ENCODE measurements around the gene DHX29. TPM values are rescaled to one million over a fixed set of nuclear protein-coding genes. Genes with fewer than 3 reads are reported as not detected.
"Not testable (repeated sequence)": the region's sequence is repeated elsewhere in the genome, so short reads cannot be mapped to it uniquely, and the experiment has no call there.

Gene DHX29
- total RNA-seq, 1 donor from 2014 or later = 28.3 TPM

DNA sequence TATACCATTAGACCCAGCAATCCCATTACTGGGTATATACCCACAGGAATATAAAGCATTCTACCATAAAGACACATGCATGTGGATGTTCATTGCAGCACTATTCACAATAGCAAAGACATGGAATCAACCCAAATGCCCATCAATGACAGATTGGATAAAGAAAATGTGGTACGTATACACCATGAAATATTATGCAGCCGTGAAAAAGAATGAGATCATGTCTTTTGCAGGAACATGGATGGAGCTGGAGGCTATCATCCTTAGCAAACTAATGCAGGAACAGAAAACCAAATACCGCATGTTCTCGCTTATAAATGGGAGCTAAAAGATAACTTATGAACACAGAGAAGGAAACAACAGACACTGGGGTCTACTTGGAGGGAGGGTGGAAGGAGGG is 10.7 kb upstream of the DHX29 start:
- not testable (repeated sequence) for DNase-seq (ENCODE audit: low spot score)

DNA sequence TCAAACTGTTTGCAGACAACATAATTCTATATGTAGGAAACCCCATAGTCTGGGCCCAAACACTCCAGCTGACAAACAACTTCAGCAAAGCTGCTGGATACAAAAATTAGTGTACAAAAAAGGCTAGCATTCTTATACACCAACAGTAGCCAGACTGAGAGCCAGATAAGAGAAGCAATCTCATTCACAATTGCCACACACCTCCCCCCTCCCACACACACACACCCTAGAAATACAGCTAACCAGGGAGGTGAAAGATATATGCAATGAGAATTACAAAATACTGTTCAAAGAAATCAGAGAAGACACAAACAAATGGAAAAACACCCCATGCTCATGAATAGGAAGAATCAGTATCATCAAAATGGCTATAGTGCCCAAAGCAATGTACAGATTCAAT is 9.3 kb upstream of the DHX29 start:
- no peak for DNase-seq (ENCODE audit: low spot score)

GRCh38 chr5:55316289-55316688 is 8.8 kb upstream of the DHX29 start:
- DNase-seq (ENCODE audit: low spot score) = no peak

DNA sequence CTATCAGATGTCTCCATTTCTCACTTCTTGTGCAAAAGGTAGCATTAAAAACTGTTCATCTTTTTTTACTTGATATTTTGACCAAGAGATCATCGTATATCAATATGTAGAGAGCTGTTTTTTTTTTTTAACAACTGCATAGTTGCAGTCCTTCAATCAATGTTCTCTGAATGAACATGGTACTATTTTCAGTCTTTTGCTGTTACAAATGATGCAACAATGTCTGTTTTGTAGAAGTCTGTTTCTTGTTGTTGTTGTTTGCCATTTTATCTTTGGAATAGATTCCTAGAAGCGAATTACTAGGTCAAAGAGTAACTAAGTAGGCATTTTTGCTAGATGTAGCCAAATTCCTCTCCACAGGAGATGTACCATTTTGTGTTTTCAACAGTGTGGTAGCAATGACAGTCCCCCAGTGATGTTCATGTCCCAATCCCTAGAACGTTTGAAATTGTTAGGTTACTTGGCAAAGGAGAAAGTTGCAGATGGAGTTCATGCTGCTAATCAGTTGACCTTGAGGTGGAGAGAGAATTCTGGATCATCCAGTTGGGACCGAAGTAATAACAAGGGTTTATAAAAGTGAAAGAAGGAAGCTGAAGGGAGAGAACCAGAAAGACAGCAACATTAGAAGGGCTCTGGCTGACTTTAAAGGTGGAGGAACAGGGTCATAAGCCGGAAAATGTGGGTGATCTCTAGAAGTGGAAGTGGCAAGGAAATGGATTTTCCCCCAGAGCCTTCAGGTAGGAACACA is 6.5 kb upstream of the DHX29 start:
- DNase-seq (ENCODE audit: low spot score) = no peak

- DNase-seq (ENCODE audit: low spot score) = no peak
Measured at GRCh38 chr5:55308254-55308836, 851 bp upstream of the DHX29 start.

GRCh38 chr5:55306641-55307382 is 682 bp downstream of the DHX29 start:
- DNase-seq (ENCODE audit: low spot score) = no peak

DNA sequence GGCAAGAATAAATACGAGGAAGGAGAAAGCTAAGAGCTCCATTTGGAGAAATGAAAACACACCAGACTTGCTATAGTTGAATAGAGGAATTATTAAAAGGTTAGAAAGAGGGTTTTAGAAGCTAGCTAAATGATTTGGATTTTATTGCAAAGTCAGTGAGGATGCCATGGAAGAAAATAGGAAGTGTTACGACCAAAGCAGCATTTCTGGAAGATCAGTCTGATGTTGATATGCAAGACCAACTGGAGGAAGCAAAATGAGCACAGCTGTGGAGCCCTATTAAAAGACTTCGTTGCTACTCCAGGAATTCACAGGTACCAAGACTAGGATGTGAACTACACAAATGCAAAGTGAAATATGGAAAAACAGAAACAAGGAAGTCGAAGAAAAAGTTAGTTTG is 2.1 kb downstream of the DHX29 start:
- DNase-seq (ENCODE audit: low spot score) = no peak

GRCh38 chr5:55304584-55304983 is 2.9 kb downstream of the DHX29 start:
- DNase-seq (ENCODE audit: low spot score) = no peak

DNA sequence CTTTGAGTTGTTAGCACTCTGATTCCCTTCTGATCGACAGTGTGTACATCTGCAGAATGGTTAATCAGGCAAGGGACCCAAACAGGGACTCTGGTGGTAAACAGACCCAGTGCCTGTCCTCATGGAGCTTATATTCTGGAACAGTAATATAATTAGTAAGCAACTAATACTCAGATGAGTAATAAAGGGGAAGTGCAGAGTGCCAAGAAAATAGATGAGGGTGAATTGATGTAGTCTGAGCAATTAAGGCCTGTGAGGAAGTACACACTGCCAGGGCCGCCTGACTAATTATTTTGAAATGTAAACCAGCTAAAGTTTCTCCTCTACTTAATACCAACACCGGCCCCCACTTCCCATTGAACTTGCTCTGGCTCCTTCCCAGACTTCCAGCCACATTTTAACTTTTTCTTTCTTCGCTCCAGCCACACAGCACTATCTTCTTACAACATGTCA is 4.2 kb downstream of the DHX29 start:
- DNase-seq (ENCODE audit: low spot score) = no peak

GRCh38 chr5:55300890-55301289 is 6.6 kb downstream of the DHX29 start:
- DNase-seq (ENCODE audit: low spot score) = no peak

DNA sequence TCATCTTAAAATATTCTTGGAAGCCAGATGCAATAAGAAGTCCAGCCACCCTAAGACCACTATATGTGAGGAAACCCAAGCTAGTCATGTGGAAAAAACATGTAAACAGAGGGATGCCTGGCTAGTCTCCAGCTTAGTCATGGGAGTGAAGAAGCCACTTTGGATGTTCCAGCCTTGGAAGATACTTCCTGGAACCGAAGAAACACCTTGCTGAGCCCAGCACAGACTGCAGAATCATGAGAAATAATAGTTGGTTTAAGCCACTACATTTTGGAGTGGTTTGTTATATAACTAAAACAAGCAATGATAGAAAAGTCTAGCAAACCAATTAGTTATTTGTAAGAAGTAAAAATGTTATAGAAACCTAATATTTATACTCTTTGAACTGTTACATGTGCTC is 12.6 kb downstream of the DHX29 start:
- no peak for DNase-seq (ENCODE audit: low spot score)

DNA sequence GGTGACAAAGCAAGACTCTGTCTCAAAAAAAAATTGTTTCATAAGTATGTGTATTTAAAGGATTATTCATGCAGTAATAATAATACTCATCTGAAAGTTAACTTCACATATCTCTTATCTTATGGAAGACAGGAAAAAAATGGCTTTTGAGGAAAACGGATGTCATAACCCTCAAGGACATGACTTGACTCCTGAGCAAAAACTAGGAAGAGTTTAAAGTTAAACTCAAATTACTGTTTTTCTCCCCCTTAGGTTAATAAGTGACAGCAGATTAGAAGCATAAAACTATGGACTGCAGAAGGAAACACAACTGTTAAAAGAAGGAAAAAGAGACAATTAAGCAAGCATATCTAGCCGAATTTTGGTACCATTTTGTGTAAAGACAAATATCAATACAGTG is 16.5 kb downstream of the DHX29 start:
- DNase-seq (ENCODE audit: low spot score) = no peak

GRCh38 chr5:55289808-55290207 is 17.7 kb downstream of the DHX29 start:
- DNase-seq (ENCODE audit: low spot score) = no peak

DNA sequence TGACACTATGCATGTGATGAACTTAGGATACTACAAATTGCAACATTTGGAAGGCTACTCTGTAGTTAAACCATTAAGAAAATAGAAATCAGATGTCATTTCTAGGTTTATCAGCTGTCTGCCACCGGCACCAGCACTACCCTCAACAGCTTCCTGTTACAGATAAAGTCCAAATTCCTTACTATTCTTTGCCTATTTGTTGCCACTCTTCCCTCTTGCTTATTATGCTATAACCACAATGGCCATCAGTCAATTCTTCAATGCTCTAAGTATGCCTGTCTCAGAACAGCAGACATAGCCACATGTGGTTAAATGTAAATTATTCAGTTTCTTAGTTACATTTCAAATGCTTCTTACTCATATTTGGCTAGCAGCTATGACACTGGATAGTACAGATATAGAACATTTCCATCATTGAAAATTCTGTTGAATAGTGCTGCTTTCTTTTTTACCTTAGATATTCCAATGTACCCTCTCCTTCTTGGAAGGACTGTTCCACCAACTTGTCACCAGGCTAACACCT is 21.0 kb downstream of the DHX29 start:
- no peak for DNase-seq (ENCODE audit: low spot score)

DNA sequence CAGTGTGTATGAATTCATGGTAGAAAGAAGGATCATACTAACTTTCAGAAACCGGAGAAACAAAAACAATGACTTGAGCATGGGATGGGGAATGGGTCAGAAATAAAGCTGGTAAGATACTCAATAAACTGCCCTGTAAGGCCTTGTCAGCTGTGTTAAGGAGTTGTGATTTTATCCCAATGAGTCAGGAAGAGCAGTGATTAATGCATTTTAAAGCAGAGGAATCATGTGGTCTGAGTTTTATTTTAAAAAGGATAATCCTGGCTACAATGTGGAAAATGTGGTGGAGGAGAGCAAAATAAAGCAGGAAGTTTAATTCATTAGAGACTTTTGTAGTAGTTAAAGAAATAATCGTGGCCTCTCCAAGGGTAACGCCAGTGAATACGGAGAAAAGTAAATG is 28.7 kb downstream of the DHX29 start:
- DNase-seq (ENCODE audit: low spot score) = no peak

- no peak for DNase-seq (ENCODE audit: low spot score)
Measured at GRCh38 chr5:55276771-55277170, 30.7 kb downstream of the DHX29 start.

DNA sequence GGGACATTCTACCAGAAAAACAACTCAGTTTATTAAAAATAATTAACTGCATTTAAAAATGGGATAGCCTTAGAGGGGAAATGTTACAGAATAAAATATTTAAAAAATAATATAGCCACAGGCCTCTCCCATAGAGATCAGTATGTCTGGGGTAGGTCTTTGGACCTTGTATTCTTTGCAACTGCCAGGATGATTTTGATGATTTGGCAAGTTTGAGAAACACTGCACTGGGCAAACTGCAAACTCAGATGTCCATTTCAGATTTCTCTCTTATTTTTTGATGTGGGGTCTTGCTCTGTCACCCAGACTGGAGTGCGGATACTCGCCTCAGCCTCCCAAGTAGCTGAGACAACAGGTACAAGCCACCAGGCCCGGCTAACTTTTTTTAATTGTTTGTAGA is 49.2 kb downstream of the DHX29 start:
- no peak for DNase-seq (ENCODE audit: low spot score)

DNA sequence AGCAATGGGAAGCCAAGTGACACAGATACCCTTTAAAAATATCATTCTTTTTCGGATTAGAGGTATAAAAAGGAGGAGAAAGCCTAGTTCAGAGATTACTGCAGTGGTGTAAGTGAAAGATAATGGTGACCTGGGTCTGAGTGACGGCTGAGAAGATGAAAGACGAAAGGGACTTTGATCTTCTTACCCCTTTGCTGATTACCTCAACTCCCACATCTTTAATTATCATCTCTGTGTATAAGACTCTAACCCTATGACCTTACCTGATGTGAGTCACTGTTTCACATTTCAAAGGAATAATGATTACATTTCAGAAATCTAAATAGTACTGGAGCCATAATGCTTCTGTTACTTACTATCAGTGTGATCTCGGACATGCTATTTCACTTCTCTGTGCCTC is 52.7 kb downstream of the DHX29 start:
- no peak for DNase-seq (ENCODE audit: low spot score)

- no peak for DNase-seq (ENCODE audit: low spot score)
Measured at GRCh38 chr5:55250064-55250463, 57.4 kb downstream of the DHX29 start.

GRCh38 chr5:55241746-55242145 is 65.7 kb downstream of the DHX29 start:
- DNase-seq (ENCODE audit: low spot score) = peak; percentile 51

- DNase-seq (ENCODE audit: low spot score) = no peak
Measured at GRCh38 chr5:55236800-55237199, 70.7 kb downstream of the DHX29 start.

- DNase-seq (ENCODE audit: low spot score) = no peak
Measured at GRCh38 chr5:55234121-55234700, 73.3 kb downstream of the DHX29 start.
